Smooth muscle cell (in vitro differentiated cells): ENCODE results near the gene DCAKD. TPM values are rescaled to one million over a fixed set of nuclear protein-coding genes. Genes with fewer than 3 reads are reported as not detected.

Experiments
- DNase-seq: peaks from one replicate; lab custom pipeline; 2025; ENCODE audit not compliant: unreplicated experiment; lab: John Stamatoyannopoulos, UW
- H2AFZ ChIP-seq: fragments of 200-600 bp; sonication (generic); 2 replicates; pipeline ENCODE4 v1.6.0; 2016; ENCODE audit warnings: antibody characterized with exemption, low read depth, mild to moderate bottlenecking
- H3F3A ChIP-seq: fragments of 200-600 bp; sonication (generic); 2 replicates; pipeline ENCODE4 v1.6.0; 2017; ENCODE audit warnings: antibody characterized with exemption, low read depth
- H3K27ac ChIP-seq: fragments of 200-600 bp; sonication (generic); 2 replicates; pipeline ENCODE4 v1.5.1; 2016; ENCODE audit warnings: low read depth, mild to moderate bottlenecking
- H3K27me3 ChIP-seq: fragments of 200-600 bp; sonication (generic); 2 replicates; pipeline ENCODE4 v1.6.1; 2016; ENCODE audit warnings: low read depth, mild to moderate bottlenecking
- H3K36me3 ChIP-seq: fragments of 200-600 bp; sonication (generic); 2 replicates; pipeline ENCODE4 v1.5.1; 2016; ENCODE audit warnings: low read depth
- H3K4me1 ChIP-seq: fragments of 200-600 bp; sonication (generic); 2 replicates; pipeline ENCODE4 v1.5.1; 2016; ENCODE audit warnings: low read depth
- H3K4me2 ChIP-seq: fragments of 200-600 bp; sonication (generic); 2 replicates; pipeline ENCODE4 v1.6.0; 2016; ENCODE audit warnings: mild to moderate bottlenecking
- H3K4me3 ChIP-seq: fragments of 200-600 bp; sonication (generic); 2 replicates; pipeline ENCODE4 v1.5.1; 2016; ENCODE audit warnings: mild to moderate bottlenecking
- H3K79me2 ChIP-seq: fragments of 200-600 bp; sonication (generic); 2 replicates; pipeline ENCODE4 v1.6.0; 2016; ENCODE audit warnings: low read depth, mild to moderate bottlenecking
- H3K9ac ChIP-seq: fragments of 200-600 bp; sonication (generic); 2 replicates; pipeline ENCODE4 v1.6.0; 2016; ENCODE audit warnings: low read depth
- H3K9me3 ChIP-seq: fragments of 200-600 bp; sonication (generic); replicated peaks from 2 replicates; pipeline ENCODE4 v1.5.1; 2016; ENCODE audit warnings: low read depth
- H4K20me1 ChIP-seq: fragments of 200-600 bp; sonication (generic); 2 replicates; pipeline ENCODE4 v1.6.0; 2016; ENCODE audit warnings: low read depth
- WGBS: methylation state at CpG from one replicate; pipeline ENCODE4 v1.1.7; 2016; ENCODE audit warnings: low lambda C conversion rate; 5-methylcytosine and 5-hydroxymethylcytosine counted together
- polyA plus RNA-seq: library from polyadenylated mRNA; unstranded; fragments of >200 nt; fragmentation: Nextera tagmentation; extraction: Ambion mirVana; gene quantifications from 2 replicates; pipeline ENCODE4 v1.2.1, GENCODE V29; 2016
- total RNA-seq: library from RNA; depleted of rRNA; stranded (reverse); fragments of >200 nt; gene quantifications from 2 replicates; pipeline ENCODE4 v1.2.3, GENCODE V29; 2014
- TF ChIP-seq, protein P1 (sequence below): fragments of 200-600 bp; sonication (generic); IDR thresholded peaks from 2 replicates; pipeline ENCODE4 v1.5.1; 2017; ENCODE audit warnings: borderline replicate concordance, mild to moderate bottlenecking, antibody characterized with exemption; ENCODE audit not compliant: insufficient read depth, poor library complexity, severe bottlenecking

The DCAKD gene
- total and polyA plus RNA-seq, 2 experiments from 2014 or later = 25.7 to 42.3 TPM

DNA sequence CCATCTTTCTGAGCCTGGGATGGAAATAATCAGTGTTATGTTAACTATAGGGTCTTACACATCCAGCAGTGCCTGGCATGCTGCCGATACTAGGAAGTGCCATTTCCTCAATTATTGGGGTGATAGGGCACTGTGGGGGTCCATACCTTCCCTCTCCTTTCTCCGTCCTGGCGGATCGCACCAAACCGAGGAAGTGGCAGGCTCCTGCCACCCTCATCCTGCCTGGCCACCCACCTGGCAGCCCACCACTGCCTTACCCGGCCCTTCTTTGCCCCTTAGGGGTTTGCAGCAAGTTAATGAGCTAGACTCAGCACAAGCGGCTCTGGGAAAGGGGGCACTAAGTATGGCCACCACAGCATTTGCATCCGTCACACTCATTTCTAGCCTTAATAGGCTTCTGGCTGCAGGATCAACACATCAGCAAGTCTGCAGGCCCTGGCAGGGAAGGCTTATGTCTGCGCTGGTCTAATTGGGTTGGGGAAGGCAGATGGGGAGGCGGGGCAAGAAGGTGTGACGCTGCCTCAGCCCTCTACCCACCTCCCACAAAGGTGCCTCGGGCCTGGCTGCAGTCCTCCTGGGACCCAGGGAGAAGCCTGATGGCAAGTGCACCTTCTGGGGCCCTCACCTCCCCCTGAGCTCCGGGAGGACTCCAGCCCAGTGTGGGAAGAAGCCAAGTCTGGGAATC lies 28.6 kb downstream of the DCAKD start:
- Histone ChIP-seq H3K4me1 (peaks cover 16% of the 10 kb centered on the region), H4K20me1 (no peaks in the 10 kb centered on the region), H2AFZ (no peak overlapping the region), H3K36me3 (no peaks in the 10 kb centered on the region), H3K27ac (no peak overlapping the region), H3F3A (peaks cover 7% of the 10 kb centered on the region), H3K79me2 (no peaks in the 10 kb centered on the region), H3K9me3 (no peaks in the 10 kb centered on the region), H3K4me2 (no peak overlapping the region), H3K27me3 (peaks cover 18% of the 10 kb centered on the region), H3K4me3 (no peak overlapping the region), H3K9ac (no peak overlapping the region)
- TF ChIP-seq, protein P1, sequence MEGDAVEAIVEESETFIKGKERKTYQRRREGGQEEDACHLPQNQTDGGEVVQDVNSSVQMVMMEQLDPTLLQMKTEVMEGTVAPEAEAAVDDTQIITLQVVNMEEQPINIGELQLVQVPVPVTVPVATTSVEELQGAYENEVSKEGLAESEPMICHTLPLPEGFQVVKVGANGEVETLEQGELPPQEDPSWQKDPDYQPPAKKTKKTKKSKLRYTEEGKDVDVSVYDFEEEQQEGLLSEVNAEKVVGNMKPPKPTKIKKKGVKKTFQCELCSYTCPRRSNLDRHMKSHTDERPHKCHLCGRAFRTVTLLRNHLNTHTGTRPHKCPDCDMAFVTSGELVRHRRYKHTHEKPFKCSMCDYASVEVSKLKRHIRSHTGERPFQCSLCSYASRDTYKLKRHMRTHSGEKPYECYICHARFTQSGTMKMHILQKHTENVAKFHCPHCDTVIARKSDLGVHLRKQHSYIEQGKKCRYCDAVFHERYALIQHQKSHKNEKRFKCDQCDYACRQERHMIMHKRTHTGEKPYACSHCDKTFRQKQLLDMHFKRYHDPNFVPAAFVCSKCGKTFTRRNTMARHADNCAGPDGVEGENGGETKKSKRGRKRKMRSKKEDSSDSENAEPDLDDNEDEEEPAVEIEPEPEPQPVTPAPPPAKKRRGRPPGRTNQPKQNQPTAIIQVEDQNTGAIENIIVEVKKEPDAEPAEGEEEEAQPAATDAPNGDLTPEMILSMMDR = no peak
- no peak for DNase-seq
- WGBS = 89% methylated on average over 13 of the region's 13 CpGs

DNA sequence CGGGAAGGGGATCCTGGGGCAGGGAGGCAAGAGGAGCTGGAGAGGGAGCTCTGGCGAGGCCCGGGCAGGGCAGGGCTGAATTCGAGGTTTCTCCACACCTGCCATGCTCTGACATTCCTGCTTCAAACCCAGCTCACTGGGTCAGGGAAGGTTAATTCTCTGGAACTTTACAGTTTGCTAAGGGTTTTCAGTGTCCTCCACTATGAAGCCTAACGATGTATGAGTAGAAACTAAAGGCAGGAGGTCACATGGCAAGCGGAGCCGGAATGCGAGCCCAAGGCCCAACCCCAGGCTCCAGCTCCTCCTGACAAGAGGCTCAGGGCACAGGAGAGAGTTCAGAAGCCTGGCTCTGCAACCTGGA lies 29.2 kb downstream of the DCAKD start:
- H2AFZ ChIP-seq = no peak overlapping the region
- H3K27me3 ChIP-seq = peaks cover 18% of the 10 kb centered on the region
- no peak for DNase-seq
- no peak overlapping the region for H3K9ac ChIP-seq
- no peaks in the 10 kb centered on the region for H3K79me2 ChIP-seq
- H3K4me2 ChIP-seq = peak overlapping the region; percentile 89
- no peaks in the 10 kb centered on the region for H4K20me1 ChIP-seq
- H3K27ac ChIP-seq = no peak overlapping the region
- TF ChIP-seq, protein P1 = no peak
- H3K9me3 ChIP-seq = no peaks in the 10 kb centered on the region
- H3K36me3 ChIP-seq = no peaks in the 10 kb centered on the region
- WGBS = 66% methylated on average over 8 of the region's 8 CpGs
- peaks cover 16% of the 10 kb centered on the region for H3K4me1 ChIP-seq
- H3K4me3 ChIP-seq = peak overlapping the region; percentile 55
- peaks cover 7% of the 10 kb centered on the region for H3F3A ChIP-seq

DNA sequence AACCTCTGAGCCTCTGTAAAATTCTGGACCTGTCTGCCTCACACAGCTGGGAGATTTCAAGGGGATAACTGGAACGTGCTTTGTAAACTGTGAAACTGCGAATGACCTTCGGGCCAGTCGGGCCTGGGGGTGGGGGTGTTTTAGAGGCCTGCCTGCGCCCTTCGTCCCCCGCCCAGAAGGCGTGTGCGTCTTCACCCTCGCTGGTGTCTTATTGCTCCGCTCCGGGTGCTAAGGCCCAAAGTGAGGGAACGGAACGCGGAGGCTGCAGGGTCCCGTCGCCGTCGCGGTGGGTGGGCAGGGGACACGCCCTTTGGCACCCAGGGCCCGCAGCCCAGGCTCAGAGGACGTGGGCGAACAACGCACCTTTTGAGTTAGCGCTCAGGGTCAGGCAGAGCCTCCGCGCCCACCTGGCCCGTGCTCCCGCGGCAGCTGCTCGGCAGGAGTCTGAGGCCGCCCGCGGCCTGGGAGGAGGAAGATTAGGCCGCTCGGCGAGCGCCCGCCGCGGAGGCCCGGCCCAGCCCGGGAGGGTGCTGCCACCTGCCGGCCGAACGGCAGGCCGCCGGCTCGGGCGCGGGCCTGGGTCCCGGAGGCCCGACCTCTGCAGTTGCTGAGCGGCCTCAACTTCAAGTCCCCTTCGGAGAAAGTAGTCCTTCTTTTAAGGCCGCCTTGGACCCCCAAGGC lies 29.7 kb downstream of the DCAKD start:
- H3K4me2 ChIP-seq = peak overlapping the region; percentile 89
- 6% methylated on average over 44 of the region's 57 CpGs for WGBS
- TF ChIP-seq, protein P1 = peak; percentile 90

More for the DNA sequence above, 29.7 kb downstream of the DCAKD start:
- peaks cover 7% of the 10 kb centered on the region for H3F3A ChIP-seq
- no peaks in the 10 kb centered on the region for H3K9me3 ChIP-seq
- peaks cover 16% of the 10 kb centered on the region for H3K4me1 ChIP-seq
- DNase-seq = peak; percentile 41
- no peaks in the 10 kb centered on the region for H3K79me2 ChIP-seq
- peaks cover 18% of the 10 kb centered on the region for H3K27me3 ChIP-seq
- H2AFZ ChIP-seq = no peak overlapping the region
- peak overlapping the region; percentile 32 for H3K9ac ChIP-seq
- H3K36me3 ChIP-seq = no peaks in the 10 kb centered on the region
- H4K20me1 ChIP-seq = no peaks in the 10 kb centered on the region
- H3K4me3 ChIP-seq = peak overlapping the region; percentile 55
- no peak overlapping the region for H3K27ac ChIP-seq
